NCI-H460 (cell line): ENCODE results near the gene WDFY2. TPM values are rescaled to one million over a fixed set of nuclear protein-coding genes. Genes with fewer than 3 reads are reported as not detected.
A peak's percentile ranks its signal among the peaks of the same experiment; 100 is the strongest.
"Not testable (repeated sequence)": the region's sequence is repeated elsewhere in the genome, so short reads cannot be mapped to it uniquely, and the experiment has no call there.

ENCODE experiments used
- DNase-seq: peaks from one replicate; pipeline ENCODE4 v3.0.0-alpha.2; 2016; ENCODE audit warnings: low read depth; ENCODE audit errors: extremely low read depth
- total RNA-seq: library from RNA; depleted of rRNA; stranded (reverse); fragments of >200 nt; shearing (Covaris generic); gene quantifications from 2 replicates; pipeline ENCODE4 v1.2.3, GENCODE V29; 2014

WDFY2 gene
- total RNA-seq, 1 experiment from 2014 or later, result 10.8 TPM

- no peak for DNase-seq
These were observed 104.8 kb downstream of the WDFY2 start for GRCh38 chr13:51688937-51689662.

- no peak for DNase-seq
These were observed 105.4 kb downstream of the WDFY2 start for GRCh38 chr13:51689663-51689996.

DNA sequence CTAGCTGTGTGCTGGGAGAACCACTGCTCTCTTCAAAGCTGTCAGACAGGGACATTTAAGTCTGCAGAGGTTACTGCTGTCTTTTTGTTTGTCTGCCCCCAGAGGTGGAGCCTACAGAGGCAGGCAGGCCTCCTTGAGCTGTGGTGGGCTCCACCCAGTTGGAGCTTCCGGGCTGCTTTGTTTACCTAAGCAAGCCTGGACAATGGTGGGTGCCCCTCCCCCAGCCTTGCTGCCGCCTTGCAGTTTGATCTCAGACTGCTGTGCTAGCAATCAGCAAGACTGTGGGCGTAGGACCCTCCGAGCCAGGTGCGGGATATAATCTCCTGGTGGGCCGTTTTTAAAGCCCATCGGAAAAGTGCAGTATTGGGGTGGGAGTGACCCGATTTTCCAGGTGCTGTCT is 111.4 kb downstream of the WDFY2 start:
- DNase-seq, result not testable (repeated sequence)

DNA sequence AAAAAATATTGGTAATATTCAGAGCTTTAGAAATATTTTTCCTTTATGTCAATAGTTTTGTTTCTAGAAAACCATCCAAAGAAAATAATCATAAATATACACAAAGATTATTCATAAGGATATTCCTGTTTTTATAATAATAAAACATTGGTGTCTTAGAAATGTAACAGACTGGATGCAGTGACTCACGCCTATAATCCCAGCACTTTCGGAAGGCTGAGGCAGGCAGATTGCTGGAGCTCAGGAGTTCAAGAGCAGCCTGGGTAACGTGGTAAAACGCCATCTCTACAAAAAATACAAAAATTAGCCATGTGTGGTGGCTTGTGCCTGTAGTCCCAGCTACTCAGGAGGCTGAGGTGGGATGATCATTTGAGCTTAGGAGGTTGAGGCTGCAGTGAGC is 112.9 kb downstream of the WDFY2 start:
- DNase-seq, result peak; percentile 9

GRCh38 chr13:51697855-51698254 is 113.6 kb downstream of the WDFY2 start:
- no peak for DNase-seq

GRCh38 chr13:51698352-51698751 is 114.1 kb downstream of the WDFY2 start:
- no peak for DNase-seq

DNA sequence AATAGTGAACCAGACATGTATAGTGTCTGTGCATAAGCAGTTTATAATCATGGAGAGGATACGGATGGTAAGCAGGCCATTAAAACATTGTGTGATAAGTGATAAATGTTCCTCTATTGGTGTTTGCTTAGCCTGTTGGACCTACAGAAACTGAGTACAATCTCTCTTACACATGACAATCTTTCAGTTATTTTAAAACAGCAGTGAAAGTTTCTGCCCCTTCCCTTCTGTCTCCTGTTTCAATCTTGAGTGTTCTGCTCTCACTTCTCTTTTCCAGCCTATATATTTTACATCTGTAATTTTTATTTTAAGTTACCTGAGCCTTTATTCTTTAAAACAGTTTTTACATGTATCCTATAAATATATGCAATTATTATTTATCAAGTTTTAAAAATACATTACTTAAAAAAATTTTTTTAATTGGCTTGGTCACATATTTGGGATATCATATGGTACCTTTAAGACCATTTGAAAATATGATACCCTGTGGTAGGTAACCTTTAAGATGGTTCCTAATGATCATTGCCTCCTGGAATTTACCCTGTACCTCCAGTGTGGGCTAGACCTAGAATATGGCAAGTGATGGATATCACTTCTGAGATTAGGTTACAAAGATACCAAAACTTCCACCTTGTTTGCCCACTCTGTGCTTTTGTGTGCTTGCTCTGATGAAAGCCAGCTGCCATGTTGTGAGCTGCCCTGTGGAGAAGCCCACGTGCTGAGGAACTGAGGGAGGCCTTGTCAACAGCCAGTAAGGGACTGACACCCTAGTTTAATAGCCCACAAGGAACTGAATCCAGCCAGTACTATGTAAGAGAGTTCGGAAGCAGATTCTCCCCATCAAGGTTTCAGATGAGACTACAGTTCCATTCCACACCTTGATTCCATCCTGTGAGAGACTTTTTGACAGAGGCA is 120.4 kb downstream of the WDFY2 start:
- no peak for DNase-seq

DNA sequence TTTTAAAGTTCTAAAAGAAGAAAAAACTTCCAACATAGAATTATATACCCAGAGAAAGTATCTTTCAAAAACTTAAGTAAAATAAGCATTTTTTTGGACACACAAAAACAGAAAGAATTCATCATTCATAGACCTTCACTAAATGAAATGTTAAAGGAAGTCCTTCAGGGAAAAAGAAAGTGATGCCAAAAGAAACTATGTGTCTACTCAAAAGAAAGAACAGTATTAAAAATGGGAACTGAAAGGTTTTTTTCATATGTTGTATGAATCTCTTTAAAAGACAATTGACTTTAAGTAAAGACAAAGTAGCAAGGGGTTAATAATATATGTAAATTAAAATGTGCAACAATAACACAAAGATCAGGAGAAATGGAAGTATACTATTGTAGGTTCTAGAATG is 123.2 kb downstream of the WDFY2 start:
- DNase-seq, result no peak

DNA sequence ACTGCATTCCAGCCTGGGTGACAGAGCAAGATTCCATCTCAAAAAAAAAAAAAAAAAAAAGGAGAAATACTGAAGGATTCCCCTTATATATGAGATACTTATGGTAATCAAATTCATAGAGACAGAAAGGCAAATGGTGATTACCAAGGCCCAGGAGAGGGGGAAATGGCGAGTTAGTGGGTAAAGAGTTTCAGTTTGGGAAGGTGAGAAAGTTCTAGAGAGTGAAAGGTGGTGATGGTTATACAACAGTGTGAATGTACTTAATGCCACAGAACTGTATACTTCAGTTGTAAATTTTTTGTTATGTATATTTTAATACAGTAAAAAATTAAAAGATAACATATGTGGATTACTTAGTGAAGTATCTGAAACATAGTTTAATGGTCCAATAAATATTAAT is 129.5 kb downstream of the WDFY2 start:
- no peak for DNase-seq

- DNase-seq, result peak; percentile 14
These were observed 130.5 kb downstream of the WDFY2 start for GRCh38 chr13:51714663-51715168.

DNA sequence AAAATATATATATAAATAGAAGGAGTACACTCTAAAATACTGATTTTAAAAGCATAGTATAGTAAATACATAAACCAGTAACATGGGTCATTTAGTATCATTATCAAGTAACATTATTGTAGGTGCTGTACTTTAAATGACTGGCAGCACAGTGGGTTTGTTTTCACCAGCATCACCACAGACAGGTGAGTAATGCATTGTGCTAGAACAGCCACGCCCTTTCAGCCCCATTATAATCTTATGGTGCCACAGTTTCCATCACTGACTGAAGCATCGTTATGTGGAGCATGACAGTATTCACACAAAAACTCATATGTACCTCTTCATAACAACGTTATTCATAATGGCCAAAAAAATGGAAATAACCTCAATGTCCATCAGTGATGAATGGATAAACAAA is 131.4 kb downstream of the WDFY2 start:
- DNase-seq, result no peak

GRCh38 chr13:51717786-51718398 is 133.6 kb downstream of the WDFY2 start:
- no peak for DNase-seq

DNA sequence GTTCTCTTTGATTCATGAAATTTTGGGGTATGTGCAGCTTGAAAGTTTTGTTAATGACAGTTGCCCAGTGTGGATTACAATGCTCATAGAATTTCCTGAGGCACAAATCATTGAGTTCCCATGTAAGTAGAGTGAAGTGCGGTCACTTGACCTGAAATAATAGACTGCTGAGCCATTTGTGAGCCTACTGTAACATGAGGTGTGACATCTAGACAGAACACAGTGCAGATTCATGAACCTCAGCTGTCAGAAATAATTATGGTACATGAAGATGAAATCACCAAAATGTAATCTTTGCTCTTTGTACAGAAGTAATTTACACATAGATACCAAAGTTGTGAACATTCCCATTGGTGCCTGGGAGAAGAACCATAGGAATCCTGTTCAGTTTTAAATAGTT is 135.1 kb downstream of the WDFY2 start:
- DNase-seq, result no peak

DNA sequence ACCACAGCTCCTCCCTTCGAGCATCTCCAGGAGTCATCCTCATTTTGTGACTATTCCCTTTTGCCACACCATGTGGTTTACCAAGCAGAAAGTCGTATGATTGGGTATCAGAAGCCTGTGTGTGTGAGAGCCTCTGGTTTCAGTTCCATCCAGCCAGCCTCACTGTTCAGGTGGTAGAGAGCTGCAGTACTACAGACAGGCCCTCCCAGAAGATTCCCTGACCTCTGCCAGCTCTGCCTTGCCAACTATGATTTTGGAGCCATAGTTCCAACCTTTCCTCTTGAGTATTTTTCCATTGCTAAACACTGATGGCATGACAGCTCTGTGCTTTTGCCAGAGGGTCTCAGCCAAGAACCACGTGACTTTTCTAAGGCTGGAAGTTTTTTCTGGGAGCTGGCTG is 137.2 kb downstream of the WDFY2 start:
- DNase-seq, result no peak

DNA sequence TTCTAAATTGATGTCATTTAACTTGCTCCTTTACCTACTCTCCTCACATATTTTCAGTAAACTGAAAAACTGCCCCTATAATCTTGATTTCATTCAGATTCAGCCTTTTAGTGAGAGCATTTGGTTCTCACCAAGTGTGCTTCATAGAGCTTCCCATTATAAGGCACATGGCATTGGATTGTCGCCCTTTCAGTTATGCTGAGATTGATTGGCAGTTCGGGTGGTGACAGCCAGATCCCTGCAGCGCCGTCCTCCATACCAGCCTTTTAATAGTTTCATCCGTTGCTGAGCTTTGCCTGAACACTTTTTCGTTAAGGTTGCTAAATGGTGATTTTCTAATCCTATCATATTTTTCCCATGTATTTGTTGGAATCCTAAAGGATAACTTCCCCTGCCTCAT is 139.3 kb downstream of the WDFY2 start:
- DNase-seq, result no peak

DNA sequence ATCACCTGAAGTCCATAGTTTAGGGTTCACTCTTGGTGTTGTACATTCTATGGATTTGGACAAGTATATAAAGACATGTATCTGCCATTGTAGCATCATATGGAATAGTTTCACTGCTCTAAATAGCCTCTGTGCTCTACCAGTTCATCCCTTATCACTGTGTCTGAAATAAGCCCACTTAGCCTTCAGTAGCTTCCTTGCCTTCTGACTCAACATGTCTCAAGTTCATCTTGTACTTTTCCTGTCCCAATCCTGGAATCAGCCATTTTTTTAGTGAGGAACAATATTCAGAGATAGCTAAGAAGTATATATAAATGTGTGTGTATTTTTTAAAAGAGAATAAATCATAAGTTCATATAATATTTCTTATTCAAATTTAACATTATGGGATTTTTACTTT is 140.5 kb downstream of the WDFY2 start:
- no peak for DNase-seq

DNA sequence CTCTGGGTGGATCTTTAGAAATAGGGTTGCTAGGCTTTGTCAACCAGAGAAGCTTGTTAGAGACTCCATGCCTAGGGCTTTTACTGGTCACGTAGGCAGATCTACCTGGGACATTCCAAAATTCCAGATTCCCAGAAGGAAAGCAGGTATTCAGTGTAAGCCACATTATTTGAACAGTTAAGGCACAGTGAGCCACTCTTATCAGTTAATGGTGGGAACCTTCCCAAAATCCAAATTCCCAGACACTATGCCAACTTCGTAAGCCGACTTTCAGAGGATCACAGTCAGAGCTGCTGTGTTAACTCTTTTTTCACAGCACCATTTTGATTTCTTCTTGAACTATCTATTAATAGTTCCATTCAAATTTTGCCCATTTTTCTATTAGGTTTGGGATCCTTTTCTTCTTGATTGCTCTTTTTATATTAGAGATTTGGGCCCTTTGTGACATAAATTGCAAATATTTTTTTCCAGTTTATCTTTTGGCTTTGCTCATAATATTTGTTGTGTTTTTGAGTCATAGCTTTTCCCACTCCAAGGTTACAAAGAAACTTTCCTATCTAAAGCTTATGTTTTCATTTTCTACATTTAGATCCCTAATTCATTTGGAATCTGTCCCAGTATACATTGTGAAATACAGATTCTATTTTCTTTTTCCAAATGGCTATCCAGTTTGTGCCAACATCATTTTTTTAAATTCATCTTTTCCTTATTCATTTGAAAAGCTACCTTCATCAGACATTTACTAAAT is 142.4 kb downstream of the WDFY2 start:
- DNase-seq, result no peak

GRCh38 chr13:51727634-51728274 is 143.5 kb downstream of the WDFY2 start:
- DNase-seq, result no peak

GRCh38 chr13:51728275-51728673 is 144.0 kb downstream of the WDFY2 start:
- no peak for DNase-seq

- DNase-seq, result no peak
These were observed 144.7 kb downstream of the WDFY2 start for GRCh38 chr13:51728972-51729371.
